Stimulated activated CD8-positive, alpha-beta memory T cell treated with anti-CD3 and anti-CD28 coated beads, Interleukin-12 subunit alpha, Interleukin-12 subunit beta, amount 100 ng/mL, for 24 hours (primary cell): ENCODE data around the gene DPH5.
"Not testable (repeated sequence)": the region's sequence is repeated elsewhere in the genome, so short reads cannot be mapped to it uniquely, and the experiment has no call there.

Experiments used
- DNase-seq: peaks from one replicate; pipeline ENCODE4 v3.0.0-alpha.2; 2020; ENCODE audit errors: extremely low read depth

Gene DPH5

GRCh38 chr1:101025657-101026429 lies at the start of gene DPH5:
DPH5 (minus strand) TSS chr1:101025784; CDS start chr1:101025443, 341 bp downstream.
- peak; percentile 76 for DNase-seq

DNA sequence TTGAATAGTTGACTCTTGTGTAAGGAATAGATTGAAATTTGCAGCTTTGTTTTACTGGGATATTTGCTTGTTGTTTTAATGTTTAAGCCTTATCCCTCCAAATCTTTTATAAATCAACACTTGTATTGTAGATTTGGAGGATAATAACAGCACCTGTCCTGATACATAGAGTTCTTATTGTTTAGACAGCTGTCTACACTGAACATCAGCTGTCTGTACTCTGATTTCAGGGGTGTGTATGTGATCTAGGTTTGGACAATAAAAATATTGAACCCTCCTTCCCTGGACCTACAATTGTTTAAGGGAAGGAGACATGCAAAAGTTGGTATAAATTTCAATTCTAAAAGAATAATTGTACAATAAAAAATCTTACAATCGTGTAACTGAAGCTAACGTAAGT lies 48.3 kb upstream of the DPH5 start:
- no peak for DNase-seq

- no peak for DNase-seq
Measured at GRCh38 chr1:101071470-101071891, 45.9 kb upstream of the DPH5 start.

- no peak for DNase-seq
Measured at GRCh38 chr1:101069158-101069557, 43.6 kb upstream of the DPH5 start.

- not testable (repeated sequence) for DNase-seq
Measured at GRCh38 chr1:101066937-101067335, 41.4 kb upstream of the DPH5 start.

- no peak for DNase-seq
Measured at GRCh38 chr1:101066260-101066936, 40.8 kb upstream of the DPH5 start.

GRCh38 chr1:101065575-101065974 lies 40.0 kb upstream of the DPH5 start:
- no peak for DNase-seq

DNA sequence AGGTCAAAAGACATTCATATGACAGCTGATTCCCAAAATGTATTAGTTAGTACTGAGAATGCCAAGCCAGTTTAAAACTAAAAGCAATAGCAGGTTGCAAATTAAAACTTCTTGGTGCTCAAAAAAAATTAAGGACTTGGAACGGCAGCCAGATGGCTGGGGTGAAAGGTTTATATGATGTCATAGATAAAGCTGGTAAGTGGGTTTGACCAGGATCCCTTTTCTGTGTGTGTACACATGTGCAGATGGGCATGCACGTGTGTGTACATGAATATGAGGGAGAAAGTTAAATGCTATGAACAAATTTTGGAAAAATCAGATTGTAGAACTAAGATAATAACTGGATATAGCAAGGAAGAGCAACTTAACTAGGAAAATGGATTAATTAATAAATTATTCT lies 39.1 kb upstream of the DPH5 start:
- no peak for DNase-seq

GRCh38 chr1:101060992-101061391 lies 35.4 kb upstream of the DPH5 start:
- DNase-seq = no peak

GRCh38 chr1:101059945-101060542 lies 34.5 kb upstream of the DPH5 start:
- DNase-seq = no peak

DNA sequence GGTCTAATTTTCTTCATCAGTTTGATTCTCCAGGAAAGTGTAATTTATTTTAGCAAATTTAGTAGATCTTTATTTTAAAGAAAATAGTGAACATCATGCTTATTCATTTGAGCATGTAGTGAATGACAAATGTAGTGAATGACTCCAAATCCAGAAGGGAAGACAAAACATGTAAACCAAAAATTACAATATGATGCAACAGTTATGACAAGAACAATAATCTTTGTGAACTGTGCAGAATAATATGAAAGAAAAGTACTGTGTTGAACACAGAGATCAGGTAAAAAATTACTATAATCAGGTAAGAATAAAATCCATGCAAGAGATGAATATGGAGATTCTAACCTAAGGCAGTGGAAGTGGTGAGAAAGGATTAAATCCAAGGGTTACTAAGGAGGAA lies 30.0 kb upstream of the DPH5 start:
- no peak for DNase-seq

GRCh38 chr1:101051688-101052638 lies 26.4 kb upstream of the DPH5 start:
- DNase-seq = no peak

GRCh38 chr1:101050869-101051268 lies 25.3 kb upstream of the DPH5 start:
- DNase-seq = no peak

- no peak for DNase-seq
Measured at GRCh38 chr1:101044749-101045148, 19.2 kb upstream of the DPH5 start.

DNA sequence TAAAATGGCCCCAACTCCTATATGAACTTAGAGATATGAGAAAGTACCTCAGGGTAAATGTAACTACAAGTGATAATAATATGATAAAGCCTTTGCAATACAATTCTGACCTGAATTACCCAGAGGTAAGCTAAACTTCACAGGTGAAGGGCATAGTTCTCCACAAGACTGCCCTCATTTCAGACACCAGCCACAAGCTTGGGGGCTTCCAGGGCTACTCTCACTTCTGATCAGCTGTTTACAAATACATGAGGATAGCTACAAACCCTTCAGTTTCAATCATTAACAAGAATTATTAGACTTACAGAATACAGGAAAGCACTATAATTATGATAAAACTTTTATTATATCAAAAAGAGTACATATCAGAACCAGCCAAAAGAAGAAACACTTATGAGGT lies 18.7 kb upstream of the DPH5 start:
- DNase-seq = no peak

DNA sequence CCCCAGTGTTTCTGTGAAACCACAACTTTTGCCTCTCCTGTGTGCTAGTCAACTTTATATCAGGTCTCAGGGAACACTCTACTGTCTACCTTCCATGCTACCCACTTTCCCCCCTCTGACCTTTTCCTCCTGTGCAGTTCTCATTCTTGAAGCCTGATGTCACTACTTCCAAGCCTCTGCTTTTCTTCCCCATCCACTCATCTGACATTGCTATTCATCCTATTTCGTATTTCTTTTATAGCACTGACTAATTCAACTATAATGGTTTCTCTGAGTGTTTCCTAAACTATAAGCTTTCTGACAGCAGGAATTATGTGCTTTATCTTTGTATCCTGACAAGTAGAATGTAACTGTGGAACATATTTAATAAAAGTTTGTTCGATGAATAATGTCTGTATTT lies 18.2 kb upstream of the DPH5 start:
- DNase-seq = no peak

DNA sequence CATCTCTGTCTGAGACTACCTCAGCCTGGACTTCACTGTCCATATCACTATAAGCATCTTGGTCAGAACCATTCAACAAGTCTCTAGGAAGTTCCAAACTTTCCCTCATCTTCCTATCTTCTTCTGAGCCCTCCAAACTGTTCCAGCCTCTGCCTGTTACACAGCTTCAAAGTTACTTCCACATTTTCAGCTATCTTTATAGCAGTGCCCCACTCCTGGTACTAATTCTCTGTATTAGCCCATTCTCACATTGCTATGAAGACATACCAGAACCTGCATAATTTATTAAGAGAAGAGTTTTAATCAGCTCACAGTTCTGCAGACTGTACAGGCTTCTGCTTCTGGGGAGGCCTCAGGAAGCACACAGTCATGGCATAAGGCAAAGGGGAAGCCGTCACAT lies 15.7 kb upstream of the DPH5 start:
- DNase-seq = no peak

DNA sequence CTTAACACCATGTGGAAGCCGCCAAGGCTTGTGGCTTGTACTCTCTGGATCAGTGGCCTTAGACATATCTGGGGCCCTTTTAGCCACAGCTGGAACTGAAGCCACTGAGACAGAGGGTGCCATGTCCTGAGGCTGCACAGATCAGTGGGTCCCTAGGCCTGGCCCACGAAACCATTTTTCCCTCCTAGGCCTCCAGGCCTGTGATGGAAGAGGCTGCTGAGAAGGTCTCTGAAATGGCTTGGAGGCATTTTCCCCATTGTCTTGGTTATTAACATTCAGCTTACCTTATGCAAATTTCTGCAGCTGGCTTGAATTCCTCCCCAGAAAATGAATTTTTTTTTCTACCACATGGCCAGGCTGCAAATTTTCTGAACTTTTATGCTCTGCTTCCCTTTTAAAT lies 15.1 kb upstream of the DPH5 start:
- no peak for DNase-seq

DNA sequence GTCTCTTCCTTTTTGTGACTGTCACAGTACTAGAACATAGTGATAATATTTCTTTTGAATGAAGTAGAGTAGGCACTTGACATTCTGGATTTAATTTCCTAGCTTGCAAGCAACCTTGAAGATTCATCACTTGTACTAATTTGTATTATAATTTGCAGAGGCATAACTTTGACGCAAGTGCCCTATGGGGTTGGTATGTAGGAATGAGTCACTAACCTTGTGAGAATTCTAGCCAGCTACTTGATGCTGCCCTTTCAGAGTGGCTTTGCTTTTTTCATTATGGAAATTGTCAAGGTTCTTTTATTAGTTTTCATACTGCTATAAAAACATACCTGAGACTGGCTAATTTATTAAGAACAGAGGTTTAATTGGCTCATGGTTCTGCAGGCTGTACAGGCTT lies 13.7 kb upstream of the DPH5 start:
- DNase-seq = no peak

GRCh38 chr1:101037316-101037715 lies 11.7 kb upstream of the DPH5 start:
- DNase-seq = no peak

DNA sequence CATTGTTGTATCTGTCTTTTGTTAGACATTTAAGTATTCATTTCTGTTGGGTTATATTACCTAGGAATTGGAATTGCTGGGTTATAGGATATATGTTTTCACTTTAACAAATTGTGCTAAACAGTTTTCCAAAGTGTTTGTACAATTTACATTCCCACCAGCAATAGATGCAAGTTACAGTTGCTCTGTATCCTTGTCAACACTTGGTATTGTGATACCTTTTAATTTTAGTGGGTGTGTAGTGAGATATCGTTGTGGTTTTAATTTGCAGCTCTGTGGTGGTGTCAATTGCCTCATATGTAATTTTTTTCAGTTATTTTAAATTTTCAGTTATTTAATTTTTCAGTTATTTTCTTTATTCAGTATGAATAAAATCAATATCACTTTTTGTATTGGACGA lies 7.4 kb upstream of the DPH5 start:
- no peak for DNase-seq

DNA sequence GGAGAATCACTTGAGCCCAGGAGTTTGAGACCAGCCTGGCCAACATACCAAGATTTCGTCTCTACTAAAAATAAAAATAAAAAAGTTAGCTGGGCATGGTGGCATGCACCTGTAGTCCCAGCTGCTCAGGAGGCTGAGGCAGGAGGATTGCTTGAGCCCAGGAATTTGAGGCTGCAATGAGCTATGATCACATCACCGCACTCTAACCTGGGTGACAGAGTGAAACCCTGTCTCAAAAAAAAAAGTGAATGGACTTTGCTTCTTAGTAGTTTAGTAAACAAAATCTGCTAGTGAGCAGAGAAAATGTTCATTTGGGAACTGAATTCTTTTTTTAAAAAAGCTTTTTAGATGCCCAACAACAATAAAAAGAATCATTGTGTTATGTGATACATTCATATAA lies 6.5 kb upstream of the DPH5 start:
- not testable (repeated sequence) for DNase-seq
